IPS-18a (cell line): Measurements from ENCODE around the gene BTF3.
"Not testable (repeated sequence)": the region's sequence is repeated elsewhere in the genome, so short reads cannot be mapped to it uniquely, and the experiment has no call there.

Experiments
- H3K27ac ChIP-seq: one replicate; pipeline ENCODE4 v1.5.1; 2013; ENCODE audit warnings: low read length
- H3K27me3 ChIP-seq: one replicate; pipeline ENCODE4 v1.6.1; 2013; ENCODE audit warnings: mild to moderate bottlenecking, low read length; ENCODE audit not compliant: control insufficient read depth, insufficient read depth
- H3K36me3 ChIP-seq: one replicate; pipeline ENCODE4 v1.6.1; 2013; ENCODE audit warnings: low read depth, low read length; ENCODE audit not compliant: control insufficient read depth
- H3K4me1 ChIP-seq: one replicate; pipeline ENCODE4 v1.6.1; 2013; ENCODE audit warnings: low read depth, low read length; ENCODE audit not compliant: control insufficient read depth
- H3K4me3 ChIP-seq: one replicate; pipeline ENCODE4 v1.5.1; 2013; ENCODE audit warnings: low read length
- H3K9ac ChIP-seq: one replicate; pipeline ENCODE4 v1.6.1; 2013; ENCODE audit warnings: mild to moderate bottlenecking, low read length, moderate library complexity
- H3K9me3 ChIP-seq: one replicate; pipeline ENCODE4 v1.6.1; 2013; ENCODE audit warnings: low read depth, low read length; ENCODE audit not compliant: control insufficient read depth

The BTF3 gene

GRCh38 chr5:73498057-73498992 is at the start of gene BTF3:
TSS of gene BTF3 (plus strand) at chr5:73498442. CDS start at chr5:73498668, 226 bp downstream.
- Histone ChIP-seq H3K9me3 (no peaks in the 10 kb centered on the region), H3K4me1 (peaks cover 35% of the 10 kb centered on the region), H3K9ac (peak within 1 kb of the TSS; percentile 95), H3K27me3 (no peaks in the 10 kb centered on the region), H3K36me3 (peaks cover 38% of the 10 kb centered on the region), H3K27ac (peak within 1 kb of the TSS; percentile 91), H3K4me3 (peak within 1 kb of the TSS; percentile 93)

GRCh38 chr5:73448463-73449136 is 49.6 kb upstream of the BTF3 start, which contains the start of gene FOXD1:
TSS of gene FOXD1 (minus strand) at chr5:73448777. CDS start at chr5:73448362, 415 bp downstream.
- Histone ChIP-seq H3K4me1 (peaks cover 16% of the 10 kb centered on the region), H3K4me3 (peak within 1 kb of the TSS; percentile 66), H3K9me3 (no peaks in the 10 kb centered on the region), H3K27ac (no peak within 1 kb of the TSS), H3K9ac (no peak within 1 kb of the TSS), H3K27me3 (peaks cover 94% of the 10 kb centered on the region), H3K36me3 (no peaks in the 10 kb centered on the region)

DNA sequence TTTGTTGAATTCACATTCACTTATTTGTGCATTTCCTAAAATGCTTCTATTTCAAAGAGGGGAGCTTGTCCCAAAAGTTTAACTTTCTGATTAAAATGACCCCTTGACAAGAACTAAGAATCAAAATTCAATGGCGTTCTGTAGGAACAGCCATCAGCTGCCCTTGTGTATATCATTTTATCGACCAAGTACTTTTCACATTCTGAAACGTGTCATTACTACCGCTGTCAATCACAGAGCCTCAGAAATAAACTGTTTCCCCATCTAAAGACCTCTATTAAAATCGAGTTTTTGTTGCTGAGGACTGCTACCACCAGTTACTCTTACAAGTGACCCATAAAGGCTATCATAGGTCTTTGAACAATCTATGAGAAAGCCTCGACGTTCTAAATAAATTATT is 48.1 kb upstream of the BTF3 start:
- Histone ChIP-seq H3K4me1 (peaks cover 13% of the 10 kb centered on the region), H3K9ac (no peak overlapping the region), H3K27me3 (peaks cover 86% of the 10 kb centered on the region), H3K9me3 (no peaks in the 10 kb centered on the region), H3K27ac (no peak overlapping the region), H3K36me3 (no peaks in the 10 kb centered on the region), H3K4me3 (no peak overlapping the region)

DNA sequence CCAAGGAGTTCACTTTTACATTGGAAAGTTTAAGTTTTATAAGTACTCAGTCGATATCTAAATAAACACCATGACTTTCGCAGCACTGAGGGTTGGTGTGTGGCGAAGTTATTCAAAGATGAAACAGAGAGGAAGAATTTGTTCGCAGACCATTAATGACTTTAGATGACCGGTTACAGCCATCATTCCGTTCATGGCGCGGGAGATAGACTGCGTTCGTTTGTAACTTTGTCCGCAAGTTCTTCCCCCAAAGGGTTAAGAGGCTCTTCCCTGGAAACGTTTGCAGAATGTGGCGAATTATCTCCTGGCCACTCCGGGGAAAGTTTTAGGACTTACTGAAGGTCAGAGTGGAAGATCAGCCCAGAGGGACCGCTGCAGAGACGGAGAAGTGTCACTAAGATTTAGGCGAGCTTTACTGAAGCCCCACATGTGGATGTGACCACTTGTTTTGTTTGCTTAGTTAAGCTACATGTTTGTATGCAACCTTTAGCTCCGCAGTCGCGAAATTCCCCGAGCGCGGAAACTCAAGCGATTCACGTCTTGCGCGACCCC is 47.5 kb upstream of the BTF3 start:
- H3K4me3 ChIP-seq, result peak overlapping the region; percentile 50
- peaks cover 80% of the 10 kb centered on the region for H3K27me3 ChIP-seq
- H3K27ac ChIP-seq, result no peak overlapping the region
- H3K36me3 ChIP-seq, result no peaks in the 10 kb centered on the region
- no peak overlapping the region for H3K9ac ChIP-seq
- H3K4me1 ChIP-seq, result peaks cover 13% of the 10 kb centered on the region
- H3K9me3 ChIP-seq, result no peaks in the 10 kb centered on the region

- Histone ChIP-seq H3K4me3 (peak overlapping the region; percentile 50), H3K27ac (no peak overlapping the region)
These were observed 46.8 kb upstream of the BTF3 start for GRCh38 chr5:73451224-73452130.

GRCh38 chr5:73452215-73452614 is 46.0 kb upstream of the BTF3 start:
- no peaks in the 10 kb centered on the region for H3K9me3 ChIP-seq
- H3K27me3 ChIP-seq, result peaks cover 68% of the 10 kb centered on the region
- peak overlapping the region; percentile 50 for H3K4me3 ChIP-seq
- no peak overlapping the region for H3K9ac ChIP-seq
- no peaks in the 10 kb centered on the region for H3K36me3 ChIP-seq
- no peak overlapping the region for H3K27ac ChIP-seq
- H3K4me1 ChIP-seq, result peaks cover 13% of the 10 kb centered on the region

More at GRCh38 chr5:73451224-73452130, 46.8 kb upstream of the BTF3 start:
- Histone ChIP-seq H3K4me1 (peaks cover 13% of the 10 kb centered on the region), H3K27me3 (peaks cover 73% of the 10 kb centered on the region), H3K9ac (no peak overlapping the region), H3K36me3 (no peaks in the 10 kb centered on the region), H3K9me3 (no peaks in the 10 kb centered on the region)

- Histone ChIP-seq H3K27me3 (peaks cover 49% of the 10 kb centered on the region), H3K9me3 (no peaks in the 10 kb centered on the region), H3K4me3 (no peak overlapping the region), H3K4me1 (peaks cover 10% of the 10 kb centered on the region), H3K36me3 (no peaks in the 10 kb centered on the region), H3K27ac (no peak overlapping the region), H3K9ac (no peak overlapping the region)
These were observed 43.7 kb upstream of the BTF3 start for GRCh38 chr5:73454379-73455036.

DNA sequence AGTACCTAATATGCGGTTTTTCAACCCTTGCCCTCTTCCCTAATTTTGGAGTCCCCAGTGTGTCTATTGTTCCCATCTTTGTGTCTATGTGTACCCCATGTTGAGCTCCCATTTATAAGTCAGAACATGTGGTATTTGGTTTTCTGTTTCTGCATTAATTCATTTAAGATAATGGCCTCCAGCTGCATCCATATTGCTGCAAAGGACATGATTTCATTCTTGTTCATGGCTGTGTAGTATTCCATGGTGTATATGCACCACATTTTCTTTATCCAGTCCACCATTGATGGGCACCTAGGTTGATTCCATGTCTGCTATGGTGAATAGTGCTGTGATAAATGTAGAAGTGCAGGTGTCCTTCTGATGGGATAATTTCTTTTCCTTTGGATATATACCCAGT is 41.8 kb upstream of the BTF3 start:
- H3K9ac ChIP-seq, result not testable (repeated sequence)

DNA sequence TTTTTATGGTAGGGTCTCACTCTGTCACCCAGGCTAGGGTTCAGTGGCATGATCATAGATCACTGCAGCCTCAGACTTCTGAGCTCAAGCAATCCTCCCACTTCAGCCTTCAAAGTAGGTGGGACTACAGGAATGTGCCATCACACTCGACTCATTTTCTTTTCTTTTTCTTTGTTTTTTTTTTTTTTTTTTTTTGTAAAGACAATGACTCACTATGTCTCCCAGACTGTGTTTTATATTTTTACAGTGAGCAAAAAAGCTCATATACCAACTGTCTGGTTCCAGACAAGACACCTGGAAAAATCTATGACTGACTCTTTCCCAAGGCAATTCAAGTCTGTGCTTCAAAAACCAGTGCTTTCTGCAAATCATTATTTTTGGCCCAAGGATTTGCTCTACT is 38.9 kb upstream of the BTF3 start:
- H3K9ac ChIP-seq, result no peak overlapping the region
- H3K27ac ChIP-seq, result no peak overlapping the region
- H3K27me3 ChIP-seq, result peaks cover under 1% of the 10 kb centered on the region
- H3K36me3 ChIP-seq, result no peaks in the 10 kb centered on the region
- H3K4me3 ChIP-seq, result no peak overlapping the region
- peaks cover 11% of the 10 kb centered on the region for H3K4me1 ChIP-seq
- no peaks in the 10 kb centered on the region for H3K9me3 ChIP-seq

More for the DNA sequence above, 41.8 kb upstream of the BTF3 start:
- peaks cover 15% of the 10 kb centered on the region for H3K4me1 ChIP-seq
- not testable (repeated sequence) for H3K36me3 ChIP-seq, H3K4me3 ChIP-seq, H3K27ac ChIP-seq, H3K9me3 ChIP-seq
- peaks cover 29% of the 10 kb centered on the region for H3K27me3 ChIP-seq

DNA sequence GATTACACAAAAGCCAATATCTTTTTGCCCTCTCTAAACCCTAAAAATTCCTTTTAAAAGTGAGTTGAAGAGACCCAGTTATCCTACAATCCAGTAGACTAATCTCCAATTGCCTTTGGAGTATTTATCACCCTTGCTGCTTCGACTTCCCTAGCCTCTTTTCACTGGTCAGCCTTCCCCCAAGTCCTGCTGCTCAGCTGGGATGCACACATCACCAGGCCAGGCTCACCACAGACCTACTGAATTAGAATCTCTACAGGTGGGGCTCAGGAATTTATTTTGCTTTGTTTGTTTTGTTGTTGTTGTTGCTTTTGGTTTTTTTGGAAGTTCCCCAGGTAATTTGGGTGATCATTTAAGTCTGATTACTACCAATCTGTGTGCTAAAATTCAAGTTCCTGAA is 38.1 kb upstream of the BTF3 start:
- Histone ChIP-seq H3K9ac (no peak overlapping the region), H3K4me3 (no peak overlapping the region), H3K4me1 (peaks cover 11% of the 10 kb centered on the region), H3K27me3 (no peaks in the 10 kb centered on the region), H3K36me3 (no peaks in the 10 kb centered on the region), H3K9me3 (no peaks in the 10 kb centered on the region), H3K27ac (no peak overlapping the region)
